GM21529 (cell line): ENCODE results near the gene PRKG1.
"Not testable (repeated sequence)": the region's sequence is repeated elsewhere in the genome, so short reads cannot be mapped to it uniquely, and the experiment has no call there.

Experiments
- ATAC-seq: cut with Tn5 transposase; IDR thresholded peaks from one replicate; pipeline ENCODE4 v1.9.1; 2021; ENCODE audit not compliant: unreplicated experiment

Gene PRKG1

GRCh38 chr10:51367694-51368093, 293.4 kb downstream of the PRKG1 start:
- no peak for ATAC-seq

GRCh38 chr10:51368943-51369342, 294.7 kb downstream of the PRKG1 start:
- ATAC-seq = no peak

GRCh38 chr10:51369903-51370302, 295.6 kb downstream of the PRKG1 start:
- no peak for ATAC-seq

- no peak for ATAC-seq
Observed at GRCh38 chr10:51371743-51372142, 297.5 kb downstream of the PRKG1 start.

GRCh38 chr10:51375790-51376189, 301.5 kb downstream of the PRKG1 start:
- ATAC-seq = no peak

- no peak for ATAC-seq
Observed at GRCh38 chr10:51377070-51377931, 303.0 kb downstream of the PRKG1 start.

- no peak for ATAC-seq
Observed at GRCh38 chr10:51377932-51378599, 303.8 kb downstream of the PRKG1 start.

- no peak for ATAC-seq
Observed at GRCh38 chr10:51382181-51382580, 307.9 kb downstream of the PRKG1 start.

GRCh38 chr10:51384971-51385370, 310.7 kb downstream of the PRKG1 start:
- ATAC-seq = no peak

GRCh38 chr10:51386248-51386885, 312.1 kb downstream of the PRKG1 start:
- no peak for ATAC-seq

- peak; percentile 92 for ATAC-seq
Observed at GRCh38 chr10:51389415-51390321, 315.4 kb downstream of the PRKG1 start.

- ATAC-seq = not testable (repeated sequence)
Observed at GRCh38 chr10:51393006-51393405, 318.7 kb downstream of the PRKG1 start.

- no peak for ATAC-seq
Observed at GRCh38 chr10:51394039-51394438, 319.8 kb downstream of the PRKG1 start.

- no peak for ATAC-seq
Observed at GRCh38 chr10:51397244-51397643, 323.0 kb downstream of the PRKG1 start.

GRCh38 chr10:51397695-51398094, 323.4 kb downstream of the PRKG1 start:
- ATAC-seq = no peak

GRCh38 chr10:51399840-51400239, 325.6 kb downstream of the PRKG1 start:
- ATAC-seq = no peak

GRCh38 chr10:51400392-51401096, 326.3 kb downstream of the PRKG1 start:
- ATAC-seq = no peak

GRCh38 chr10:51403521-51403920, 329.2 kb downstream of the PRKG1 start:
- ATAC-seq = no peak

GRCh38 chr10:51405580-51406351, 331.5 kb downstream of the PRKG1 start:
- ATAC-seq = no peak
